Loucy (cell line): ENCODE results near the gene ATAD3B.

Source experiments
- H2AFZ ChIP-seq: fragments of 200-600 bp; sonication (generic); 2 replicates; pipeline ENCODE4 v1.6.0; 2016; ENCODE audit warnings: antibody characterized with exemption, mild to moderate bottlenecking, low read length, moderate library complexity
- H3F3A ChIP-seq: fragments of 200-600 bp; 2 replicates; pipeline ENCODE4 v1.6.0; 2016; ENCODE audit warnings: antibody characterized with exemption, low read depth, mild to moderate bottlenecking
- H3K27me3 ChIP-seq: fragments of 200-600 bp; sonication (generic); 2 replicates; pipeline ENCODE4 v1.6.1; 2014; ENCODE audit warnings: low read length, mild to moderate bottlenecking; ENCODE audit not compliant: insufficient read depth, poor library complexity, severe bottlenecking
- H3K36me3 ChIP-seq: fragments of 200-600 bp; sonication (generic); 2 replicates; pipeline ENCODE4 v1.6.1; 2016; ENCODE audit warnings: low read length; ENCODE audit not compliant: insufficient read depth
- H3K4me1 ChIP-seq: fragments of 200-600 bp; sonication (generic); 2 replicates; pipeline ENCODE4 v1.5.1; 2014; ENCODE audit warnings: low read length, mild to moderate bottlenecking; ENCODE audit not compliant: insufficient read depth, poor library complexity, severe bottlenecking
- H3K4me2 ChIP-seq: fragments of 200-600 bp; sonication (generic); 2 replicates; pipeline ENCODE4 v1.6.0; 2014; ENCODE audit warnings: antibody characterized with exemption, low read length, low read depth, mild to moderate bottlenecking; ENCODE audit not compliant: poor library complexity, severe bottlenecking
- H3K4me3 ChIP-seq: fragments of 200-600 bp; sonication (generic); 2 replicates; pipeline ENCODE4 v1.5.1; 2014; ENCODE audit warnings: low read length, mild to moderate bottlenecking, mixed read lengths; ENCODE audit not compliant: poor library complexity, severe bottlenecking
- H3K79me2 ChIP-seq: fragments of 200-600 bp; sonication (generic); 2 replicates; pipeline ENCODE4 v1.6.1; 2014; ENCODE audit warnings: low read length; ENCODE audit not compliant: insufficient read depth
- H3K9ac ChIP-seq: fragments of 200-600 bp; sonication (generic); 2 replicates; pipeline ENCODE4 v1.6.0; 2014; ENCODE audit warnings: mild to moderate bottlenecking, low read depth, low read length, moderate library complexity; ENCODE audit not compliant: poor library complexity, severe bottlenecking
- H3K9me2 ChIP-seq: fragments of 200-600 bp; sonication (generic); replicated peaks from 2 replicates; pipeline ENCODE4 v1.6.1; 2016; ENCODE audit warnings: low read depth, low read length, mixed read lengths
- H3K9me3 ChIP-seq: fragments of 200-600 bp; sonication (generic); 2 replicates; pipeline ENCODE4 v1.6.1; 2014; ENCODE audit warnings: mild to moderate bottlenecking, antibody characterized with exemption, low read length, low read depth; ENCODE audit not compliant: insufficient read depth
- H4K20me1 ChIP-seq: fragments of 200-600 bp; sonication (generic); 2 replicates; pipeline ENCODE4 v1.6.0; 2014; ENCODE audit warnings: antibody characterized with exemption, low read length, mild to moderate bottlenecking; ENCODE audit not compliant: insufficient read depth, poor library complexity, severe bottlenecking
- EZH2phosphoT487 ChIP-seq: fragments of 200-600 bp; IDR thresholded peaks from 2 replicates; pipeline ENCODE4 v1.6.1; 2018; ENCODE audit warnings: antibody characterized with exemption, mild to moderate bottlenecking, moderate library complexity, borderline replicate concordance
- TF ChIP-seq, protein P1 (sequence below): fragments of 200-600 bp; sonication (generic); conservative IDR thresholded peaks from 2 replicates; pipeline ENCODE4 v1.5.1; 2014; ENCODE audit warnings: mild to moderate bottlenecking, antibody characterized with exemption, low read length

ATAD3B gene

GRCh38 chr1:1528301-1529267 is 57.0 kb downstream of the ATAD3B start:
- no peaks in the 10 kb centered on the region for H3K9me2 ChIP-seq
- H2AFZ ChIP-seq = no peak overlapping the region
- H3K4me2 ChIP-seq = no peak overlapping the region
- H4K20me1 ChIP-seq = no peaks in the 10 kb centered on the region
- H3K9me3 ChIP-seq = no peaks in the 10 kb centered on the region
- H3K27me3 ChIP-seq = no peaks in the 10 kb centered on the region
- H3K4me3 ChIP-seq = no peak overlapping the region
- peaks cover 11% of the 10 kb centered on the region; the same call in 1 of the 2 replicates for H3K36me3 ChIP-seq
- H3F3A ChIP-seq = no peaks in the 10 kb centered on the region
- no peaks in the 10 kb centered on the region for H3K4me1 ChIP-seq
- no peaks in the 10 kb centered on the region for H3K79me2 ChIP-seq
- no peak overlapping the region for H3K9ac ChIP-seq
- no peak for TF ChIP-seq EZH2phosphoT487
- TF ChIP-seq, protein P1, sequence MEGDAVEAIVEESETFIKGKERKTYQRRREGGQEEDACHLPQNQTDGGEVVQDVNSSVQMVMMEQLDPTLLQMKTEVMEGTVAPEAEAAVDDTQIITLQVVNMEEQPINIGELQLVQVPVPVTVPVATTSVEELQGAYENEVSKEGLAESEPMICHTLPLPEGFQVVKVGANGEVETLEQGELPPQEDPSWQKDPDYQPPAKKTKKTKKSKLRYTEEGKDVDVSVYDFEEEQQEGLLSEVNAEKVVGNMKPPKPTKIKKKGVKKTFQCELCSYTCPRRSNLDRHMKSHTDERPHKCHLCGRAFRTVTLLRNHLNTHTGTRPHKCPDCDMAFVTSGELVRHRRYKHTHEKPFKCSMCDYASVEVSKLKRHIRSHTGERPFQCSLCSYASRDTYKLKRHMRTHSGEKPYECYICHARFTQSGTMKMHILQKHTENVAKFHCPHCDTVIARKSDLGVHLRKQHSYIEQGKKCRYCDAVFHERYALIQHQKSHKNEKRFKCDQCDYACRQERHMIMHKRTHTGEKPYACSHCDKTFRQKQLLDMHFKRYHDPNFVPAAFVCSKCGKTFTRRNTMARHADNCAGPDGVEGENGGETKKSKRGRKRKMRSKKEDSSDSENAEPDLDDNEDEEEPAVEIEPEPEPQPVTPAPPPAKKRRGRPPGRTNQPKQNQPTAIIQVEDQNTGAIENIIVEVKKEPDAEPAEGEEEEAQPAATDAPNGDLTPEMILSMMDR = no peak

DNA sequence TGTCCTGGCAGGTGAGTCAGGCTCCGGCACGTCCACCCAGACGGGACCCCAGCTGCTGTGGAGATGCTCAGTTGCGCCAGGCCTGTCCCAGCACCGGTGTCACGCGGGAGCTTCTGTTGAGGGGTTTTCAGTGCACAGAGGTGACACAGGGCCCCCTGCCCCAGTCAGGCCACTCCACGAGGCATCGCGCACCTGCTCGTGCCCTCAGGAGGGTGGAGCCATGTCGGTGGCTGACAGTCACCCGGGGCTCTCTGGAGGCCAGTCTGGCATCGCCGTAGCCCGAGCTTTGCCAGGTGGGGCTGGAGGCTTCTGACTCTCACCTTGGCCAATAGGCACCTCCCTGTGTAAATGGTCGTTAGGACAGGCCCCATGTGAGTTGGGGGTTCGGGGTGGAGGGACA is 57.8 kb downstream of the ATAD3B start:
- no peaks in the 10 kb centered on the region for H4K20me1 ChIP-seq
- no peak overlapping the region for H2AFZ ChIP-seq
- H3K27me3 ChIP-seq = no peaks in the 10 kb centered on the region
- H3K9ac ChIP-seq = no peak overlapping the region
- H3K4me3 ChIP-seq = no peak overlapping the region
- H3K9me2 ChIP-seq = no peaks in the 10 kb centered on the region
- H3K79me2 ChIP-seq = no peaks in the 10 kb centered on the region
- no peaks in the 10 kb centered on the region for H3K4me1 ChIP-seq
- H3K9me3 ChIP-seq = no peaks in the 10 kb centered on the region
- H3K4me2 ChIP-seq = no peak overlapping the region
- peaks cover 11% of the 10 kb centered on the region; the same call in 1 of the 2 replicates for H3K36me3 ChIP-seq
- H3F3A ChIP-seq = no peaks in the 10 kb centered on the region
- no peak for TF ChIP-seq EZH2phosphoT487
- TF ChIP-seq, protein P1 = no peak

GRCh38 chr1:1529936-1530335 is 58.4 kb downstream of the ATAD3B start:
- Histone ChIP-seq H3K9ac (no peak overlapping the region), H3F3A (no peaks in the 10 kb centered on the region), H4K20me1 (no peaks in the 10 kb centered on the region), H3K9me3 (no peaks in the 10 kb centered on the region), H3K4me1 (no peaks in the 10 kb centered on the region), H3K9me2 (no peaks in the 10 kb centered on the region), H2AFZ (no peak overlapping the region), H3K4me2 (no peak overlapping the region), H3K79me2 (no peaks in the 10 kb centered on the region), H3K36me3 (peaks cover 11% of the 10 kb centered on the region; the same call in 1 of the 2 replicates), H3K4me3 (no peak overlapping the region), H3K27me3 (no peaks in the 10 kb centered on the region)
- TF ChIP-seq, protein P1 = no peak
- no peak for TF ChIP-seq EZH2phosphoT487
